ENCODE data around the gene KLHL25. TPM values are rescaled to one million over a fixed set of nuclear protein-coding genes. Genes with fewer than 3 reads are reported as not detected.
"Not testable (repeated sequence)": the region's sequence is repeated elsewhere in the genome, so short reads cannot be mapped to it uniquely, and the experiment has no call there.

Gene KLHL25
- total RNA-seq, 2 donors from 2014 or later: 6.6 to 12.7 TPM

GRCh38 chr15:85804481-85805170, 9.9 kb upstream of the KLHL25 start:
- H3K4me3 ChIP-seq: no peak overlapping the region
- H3K9me3 ChIP-seq: no peaks in the 10 kb centered on the region
- no peaks in the 10 kb centered on the region for H3K27me3 ChIP-seq
- TF ChIP-seq CTCF (IDR thresholded peaks at IDR 0.05): no peak
- H3K27ac ChIP-seq: no peak overlapping the region
- DNase-seq: no peak
- no peaks in the 10 kb centered on the region for H3K36me3 ChIP-seq
- no peak overlapping the region for H3K9ac ChIP-seq (ENCODE audit: low read depth in 2 of 2, low read length in 2 of 2)
- peaks cover 6% of the 10 kb centered on the region for H3K4me1 ChIP-seq
- intact Hi-C loops (cut with DNase I): loop anchor here (5.0 kb wide), 1 partner anchor 38 kb away; no protein-coding TSS in a partner anchor

GRCh38 chr15:85802617-85803016, 7.9 kb upstream of the KLHL25 start:
- H3K9ac ChIP-seq (ENCODE audit: low read depth in 2 of 2, low read length in 2 of 2); H3K27me3 ChIP-seq; H3K27ac ChIP-seq; H3K36me3 ChIP-seq; H3K4me3 ChIP-seq; H3K9me3 ChIP-seq; H3K4me1 ChIP-seq; DNase-seq: not testable (repeated sequence)
- intact Hi-C loops (cut with DNase I): loop anchor here (5.0 kb wide), 1 partner anchor 40 kb away; no protein-coding TSS in a partner anchor

GRCh38 chr15:85800478-85801123, 5.9 kb upstream of the KLHL25 start:
- H3K27ac ChIP-seq: no peak overlapping the region
- H3K9ac ChIP-seq (ENCODE audit: low read depth in 2 of 2, low read length in 2 of 2): no peak overlapping the region
- H3K36me3 ChIP-seq: no peaks in the 10 kb centered on the region
- TF ChIP-seq CTCF (IDR thresholded peaks at IDR 0.05): peak; percentile 47
- intact Hi-C loops (cut with DNase I): loop anchor here (5.0 kb wide), 1 partner anchor 42 kb away; no protein-coding TSS in a partner anchor
- no peaks in the 10 kb centered on the region for H3K9me3 ChIP-seq
- no peak overlapping the region for H3K4me3 ChIP-seq
- no peaks in the 10 kb centered on the region for H3K27me3 ChIP-seq
- peak; percentile 90 for DNase-seq
- peaks cover 6% of the 10 kb centered on the region for H3K4me1 ChIP-seq

- not testable (repeated sequence) for H3K9ac ChIP-seq (ENCODE audit: low read depth in 2 of 2, low read length in 2 of 2); DNase-seq; H3K27ac ChIP-seq; H3K27me3 ChIP-seq; H3K9me3 ChIP-seq; H3K4me3 ChIP-seq; H3K4me1 ChIP-seq; H3K36me3 ChIP-seq
- intact Hi-C loops (cut with DNase I): loop anchor here (5.0 kb wide), 1 partner anchor 36 kb away; no protein-coding TSS in a partner anchor
Observed at GRCh38 chr15:85796371-85796770, 1.6 kb upstream of the KLHL25 start.

GRCh38 chr15:85795337-85796305, 896 bp upstream of the KLHL25 start:
- H3K9ac ChIP-seq (ENCODE audit: low read depth in 2 of 2, low read length in 2 of 2): peak overlapping the region in 1 of 2 donors; percentile 76
- H3K4me1 ChIP-seq: peaks cover 4% of the 10 kb centered on the region
- H3K4me3 ChIP-seq: peak overlapping the region; percentile 96
- no peak for TF ChIP-seq CTCF (IDR thresholded peaks at IDR 0.05)
- no peaks in the 10 kb centered on the region for H3K9me3 ChIP-seq
- no peaks in the 10 kb centered on the region for H3K36me3 ChIP-seq
- H3K27me3 ChIP-seq: no peaks in the 10 kb centered on the region
- DNase-seq: peak; percentile 67
- intact Hi-C loops (cut with DNase I): loop anchor here (5.0 kb wide), 1 partner anchor 37 kb away; no protein-coding TSS in a partner anchor
- peak overlapping the region; percentile 28 for H3K27ac ChIP-seq
